Lower lobe of right lung (tissue), 2 donors: ENCODE data around the gene EYA3. TPM values are rescaled to one million over a fixed set of nuclear protein-coding genes. Genes with fewer than 3 reads are reported as not detected.
A peak's percentile ranks its signal among the peaks of the same experiment; 100 is the strongest.

Source experiments
- ATAC-seq, 2 donors: fragments of 200-7000 bp; cut with Tn5 transposase; one replicate each; pipeline ENCODE4 v1.9.1; 2020 to 2022; ENCODE audit warnings: mild to moderate bottlenecking in 2 of 2, moderate library complexity in 2 of 2
- DNase-seq: peaks from one replicate; pipeline ENCODE4 v3.0.0-alpha.2; 2020
- H3K27ac ChIP-seq: fragments of 200-600 bp; one replicate; pipeline ENCODE4 v1.8.0; 2022
- H3K27me3 ChIP-seq: fragments of 200-600 bp; one replicate; pipeline ENCODE4 v1.8.0; 2022; ENCODE audit warnings: low read depth
- H3K36me3 ChIP-seq: fragments of 200-600 bp; one replicate; pipeline ENCODE4 v1.8.0; 2022; ENCODE audit warnings: mild to moderate bottlenecking
- H3K4me1 ChIP-seq: fragments of 200-600 bp; one replicate; pipeline ENCODE4 v1.8.0; 2022
- H3K4me3 ChIP-seq: fragments of 200-600 bp; one replicate; pipeline ENCODE4 v1.8.0; 2022; ENCODE audit warnings: mild to moderate bottlenecking
- H3K9me3 ChIP-seq: fragments of 200-600 bp; one replicate; pipeline ENCODE4 v1.8.0; 2022
- intact Hi-C: fragments of 100-400 bp; cut with DNase I; formaldehyde crosslinking; loops from one replicate; pipeline ENCODE4 v1.11.0; 2022
- total RNA-seq: library from RNA; stranded (reverse); fragmentation: NEBNext Ultra II Directional; extraction: Animal tissue kit (Norgen Biotek cat#: 25700); gene quantifications from one replicate; pipeline ENCODE4 v1.2.1, GENCODE V29; 2021
- TF ChIP-seq, protein P1 (sequence below): fragments of 200-600 bp; IDR thresholded peaks from one replicate; pipeline ENCODE4 v1.8.0; 2022; ENCODE audit warnings: antibody characterized with exemption, mild to moderate bottlenecking
- donor health status: DM: no; HTN: yes; CAD: no; lungs with severe emphysema.

Gene EYA3
- total RNA-seq, 1 donor from 2014 or later = 20.4 TPM

- TF ChIP-seq, protein P1, sequence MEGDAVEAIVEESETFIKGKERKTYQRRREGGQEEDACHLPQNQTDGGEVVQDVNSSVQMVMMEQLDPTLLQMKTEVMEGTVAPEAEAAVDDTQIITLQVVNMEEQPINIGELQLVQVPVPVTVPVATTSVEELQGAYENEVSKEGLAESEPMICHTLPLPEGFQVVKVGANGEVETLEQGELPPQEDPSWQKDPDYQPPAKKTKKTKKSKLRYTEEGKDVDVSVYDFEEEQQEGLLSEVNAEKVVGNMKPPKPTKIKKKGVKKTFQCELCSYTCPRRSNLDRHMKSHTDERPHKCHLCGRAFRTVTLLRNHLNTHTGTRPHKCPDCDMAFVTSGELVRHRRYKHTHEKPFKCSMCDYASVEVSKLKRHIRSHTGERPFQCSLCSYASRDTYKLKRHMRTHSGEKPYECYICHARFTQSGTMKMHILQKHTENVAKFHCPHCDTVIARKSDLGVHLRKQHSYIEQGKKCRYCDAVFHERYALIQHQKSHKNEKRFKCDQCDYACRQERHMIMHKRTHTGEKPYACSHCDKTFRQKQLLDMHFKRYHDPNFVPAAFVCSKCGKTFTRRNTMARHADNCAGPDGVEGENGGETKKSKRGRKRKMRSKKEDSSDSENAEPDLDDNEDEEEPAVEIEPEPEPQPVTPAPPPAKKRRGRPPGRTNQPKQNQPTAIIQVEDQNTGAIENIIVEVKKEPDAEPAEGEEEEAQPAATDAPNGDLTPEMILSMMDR = no peak
- H3K27me3 ChIP-seq = peaks cover 9% of the 10 kb centered on the region
- DNase-seq (no peak), ATAC-seq (no peak)
- intact Hi-C loops = no loop called here
- H3K4me3 ChIP-seq = no peak overlapping the region
- H3K4me1 ChIP-seq = peaks cover 24% of the 10 kb centered on the region
- no peaks in the 10 kb centered on the region for H3K36me3 ChIP-seq
- H3K27ac ChIP-seq = no peak overlapping the region
- no peaks in the 10 kb centered on the region for H3K9me3 ChIP-seq
Measured at GRCh38 chr1:27936370-27936769, 152.0 kb downstream of the EYA3 start.

DNA sequence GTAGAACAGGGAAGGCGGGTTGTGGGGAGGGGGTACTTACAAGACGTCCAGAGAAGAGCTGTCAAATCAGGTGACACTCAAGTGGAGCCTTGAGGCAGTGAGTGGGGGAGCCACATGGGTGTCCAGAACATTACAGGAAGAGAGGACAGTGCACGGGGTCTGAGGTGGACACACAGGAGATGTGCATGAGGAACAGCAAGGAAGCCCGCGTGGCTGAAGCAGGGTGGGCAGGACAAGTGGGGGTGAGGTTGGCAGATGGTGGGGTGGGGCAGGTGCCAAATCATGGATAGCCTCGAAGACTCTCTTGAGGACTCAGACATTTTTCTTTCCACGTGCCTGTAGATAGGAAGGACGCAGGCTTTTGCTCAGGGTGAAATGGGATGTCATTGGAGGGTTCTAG, 152.7 kb downstream of the EYA3 start:
- ATAC-seq (no peak), DNase-seq (no peak)
- Histone ChIP-seq H3K9me3 (no peaks in the 10 kb centered on the region), H3K27me3 (peaks cover 9% of the 10 kb centered on the region), H3K27ac (no peak overlapping the region), H3K36me3 (no peaks in the 10 kb centered on the region), H3K4me3 (peak overlapping the region; percentile 48), H3K4me1 (peaks cover 18% of the 10 kb centered on the region)
- intact Hi-C loops = no loop called here
- TF ChIP-seq, protein P1 = no peak

GRCh38 chr1:27934818-27935549, 153.4 kb downstream of the EYA3 start, which contains the start of gene SMPDL3B:
TSS of gene SMPDL3B (plus strand) at chr1:27935000. CDS start at chr1:27935184, 184 bp downstream.
- TF ChIP-seq, protein P1 = peak; percentile 32
- peak within 1 kb of the TSS; percentile 48 for H3K4me3 ChIP-seq
- no peaks in the 10 kb centered on the region for H3K9me3 ChIP-seq
- peak within 1 kb of the TSS; percentile 75 for H3K27ac ChIP-seq
- DNase-seq = peak; percentile 82
- peaks cover 9% of the 10 kb centered on the region for H3K27me3 ChIP-seq
- H3K4me1 ChIP-seq = peaks cover 11% of the 10 kb centered on the region
- H3K36me3 ChIP-seq = no peaks in the 10 kb centered on the region
- peak; percentile 96 to 98 for ATAC-seq
- intact Hi-C loops = no loop called here

DNA sequence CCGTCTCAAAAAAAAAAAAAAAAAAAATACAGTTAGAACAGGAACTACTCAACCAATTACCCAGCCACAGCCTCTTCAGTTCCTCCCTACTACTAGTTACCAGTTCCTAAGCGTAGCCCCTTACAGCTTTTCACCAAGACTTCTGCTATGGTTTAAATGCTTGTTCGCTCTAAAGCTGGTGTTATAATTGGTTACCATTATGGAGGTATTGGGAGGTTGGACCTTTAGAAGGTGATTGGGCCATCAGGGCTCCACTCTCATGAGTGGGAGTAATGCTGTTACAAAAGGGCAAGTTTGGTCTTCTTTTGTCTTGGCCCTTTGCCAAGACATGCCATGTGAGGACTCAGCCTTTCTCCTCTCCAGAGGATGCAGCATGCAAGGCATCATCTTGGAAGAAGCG, 156.7 kb downstream of the EYA3 start:
- ATAC-seq (peak in 1 of 2 donors; percentile 13), DNase-seq (no peak)
- Histone ChIP-seq H3K36me3 (no peaks in the 10 kb centered on the region), H3K27me3 (peaks cover 9% of the 10 kb centered on the region), H3K9me3 (no peaks in the 10 kb centered on the region), H3K27ac (no peak overlapping the region), H3K4me3 (no peak overlapping the region), H3K4me1 (peaks cover 9% of the 10 kb centered on the region)
- TF ChIP-seq, protein P1 = no peak
- intact Hi-C loops = no loop called here

GRCh38 chr1:27931184-27931583, 157.2 kb downstream of the EYA3 start:
- Histone ChIP-seq H3K4me3 (no peak overlapping the region), H3K4me1 (peaks cover 9% of the 10 kb centered on the region), H3K27ac (no peak overlapping the region), H3K36me3 (no peaks in the 10 kb centered on the region), H3K27me3 (peaks cover 9% of the 10 kb centered on the region), H3K9me3 (no peaks in the 10 kb centered on the region)
- TF ChIP-seq, protein P1 = no peak
- intact Hi-C loops = no loop called here
- DNase-seq (no peak), ATAC-seq (no peak)
